22Rv1 (cell line): ENCODE data around the gene ISYNA1.
A peak's percentile ranks its signal among the peaks of the same experiment; 100 is the strongest.

Source experiments
- ZFX ChIP-seq: fragments of 450-650 bp; IDR thresholded peaks from 2 replicates; pipeline ENCODE4 v1.6.1; 2017; ENCODE audit warnings: antibody characterized with exemption, borderline replicate concordance
- TF ChIP-seq, protein P1 (sequence below): fragments of 450-650 bp; IDR thresholded peaks from 2 replicates; pipeline ENCODE4 v1.5.1; 2017; ENCODE audit warnings: mild to moderate bottlenecking

GRCh38 chr19:18440415-18440877 is 2.5 kb upstream of the ISYNA1 start:
- TF ChIP-seq, protein P1, sequence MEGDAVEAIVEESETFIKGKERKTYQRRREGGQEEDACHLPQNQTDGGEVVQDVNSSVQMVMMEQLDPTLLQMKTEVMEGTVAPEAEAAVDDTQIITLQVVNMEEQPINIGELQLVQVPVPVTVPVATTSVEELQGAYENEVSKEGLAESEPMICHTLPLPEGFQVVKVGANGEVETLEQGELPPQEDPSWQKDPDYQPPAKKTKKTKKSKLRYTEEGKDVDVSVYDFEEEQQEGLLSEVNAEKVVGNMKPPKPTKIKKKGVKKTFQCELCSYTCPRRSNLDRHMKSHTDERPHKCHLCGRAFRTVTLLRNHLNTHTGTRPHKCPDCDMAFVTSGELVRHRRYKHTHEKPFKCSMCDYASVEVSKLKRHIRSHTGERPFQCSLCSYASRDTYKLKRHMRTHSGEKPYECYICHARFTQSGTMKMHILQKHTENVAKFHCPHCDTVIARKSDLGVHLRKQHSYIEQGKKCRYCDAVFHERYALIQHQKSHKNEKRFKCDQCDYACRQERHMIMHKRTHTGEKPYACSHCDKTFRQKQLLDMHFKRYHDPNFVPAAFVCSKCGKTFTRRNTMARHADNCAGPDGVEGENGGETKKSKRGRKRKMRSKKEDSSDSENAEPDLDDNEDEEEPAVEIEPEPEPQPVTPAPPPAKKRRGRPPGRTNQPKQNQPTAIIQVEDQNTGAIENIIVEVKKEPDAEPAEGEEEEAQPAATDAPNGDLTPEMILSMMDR = peak; percentile 20; the same call in 1 of the 2 replicates
- TF ChIP-seq ZFX = no peak
